GM18519 (cell line): ENCODE measurements around the gene ZNF107.
"Not testable (repeated sequence)": the region's sequence is repeated elsewhere in the genome, so short reads cannot be mapped to it uniquely, and the experiment has no call there.

Experiments used
- ATAC-seq: cut with Tn5 transposase; IDR thresholded peaks from one replicate; pipeline ENCODE4 v1.9.1; 2021; ENCODE audit warnings: mild to moderate bottlenecking, moderate library complexity; ENCODE audit not compliant: unreplicated experiment, low FRiP score

The ZNF107 gene

GRCh38 chr7:64729089-64729848 lies 63.3 kb downstream of the ZNF107 start:
- no peak for ATAC-seq

- no peak for ATAC-seq
Measured at GRCh38 chr7:64733550-64734240, 67.8 kb downstream of the ZNF107 start.

GRCh38 chr7:64736575-64736974 lies 70.6 kb downstream of the ZNF107 start:
- ATAC-seq = no peak

GRCh38 chr7:64738403-64738802 lies 72.5 kb downstream of the ZNF107 start:
- not testable (repeated sequence) for ATAC-seq

GRCh38 chr7:64738953-64739352 lies 73.0 kb downstream of the ZNF107 start:
- ATAC-seq = not testable (repeated sequence)

- no peak for ATAC-seq
Measured at GRCh38 chr7:64744680-64745079, 78.7 kb downstream of the ZNF107 start.

GRCh38 chr7:64747802-64748201 lies 81.9 kb downstream of the ZNF107 start:
- ATAC-seq = no peak

- ATAC-seq = no peak
Measured at GRCh38 chr7:64753032-64753431, 87.1 kb downstream of the ZNF107 start.

GRCh38 chr7:64755865-64756264 lies 89.9 kb downstream of the ZNF107 start:
- no peak for ATAC-seq

- no peak for ATAC-seq
Measured at GRCh38 chr7:64758151-64758550, 92.2 kb downstream of the ZNF107 start.
